Esophagus squamous epithelium (tissue), 5 donors: ENCODE data around the gene CIRBP. TPM values are rescaled to one million over a fixed set of nuclear protein-coding genes. Genes with fewer than 3 reads are reported as not detected.

Experiments used
- DNase-seq: peaks from one replicate; lab custom pipeline; 2025; lab: John Stamatoyannopoulos, UW
- H3K27ac ChIP-seq, 4 donors: fragments of 200-600 bp; sonication (generic); one replicate each; pipeline ENCODE4 v1.5.1; 2016 to 2019; ENCODE audit warnings: mild to moderate bottlenecking in 1 of 4
- H3K27me3 ChIP-seq, 4 donors: fragments of 200-600 bp; sonication (generic); 1 replicate in 3 of 4; 2 replicates in 1 of 4; pipeline versions ENCODE4 v1.5.1 to v1.6.0; 2017 to 2021; ENCODE audit warnings: antibody characterized with exemption in 1 of 4
- H3K36me3 ChIP-seq, 3 donors: fragments of 200-600 bp; sonication (generic); one replicate each; pipeline ENCODE4 v1.5.1; 2016 to 2019
- H3K4me1 ChIP-seq, 3 donors: fragments of 200-600 bp; sonication (generic); one replicate each; pipeline ENCODE4 v1.5.1; 2017 to 2019
- H3K4me3 ChIP-seq, 4 donors: fragments of 200-600 bp; sonication (generic); 1 replicate in 3 of 4; 2 replicates in 1 of 4; pipeline ENCODE4 v1.5.1; 2016 to 2019; ENCODE audit warnings: mild to moderate bottlenecking in 2 of 4, moderate library complexity in 1 of 4
- H3K9me3 ChIP-seq, 3 donors: fragments of 200-600 bp; sonication (generic); one replicate each; pipeline ENCODE4 v1.5.1; 2016 to 2019
- CTCF ChIP-seq, 6 experiments: fragments of 450-650 bp in 4 of 6; fragments of 200-600 bp in 2 of 6; sonication (generic) in 2 of 6; IDR thresholded peaks; one replicate each; pipeline ENCODE4 v1.5.1; 2016 to 2019; ENCODE audit warnings: antibody characterized with exemption in 6 of 6, mild to moderate bottlenecking in 4 of 6, moderate library complexity in 4 of 6
- POLR2A ChIP-seq, 4 donors: fragments of 450-650 bp; IDR thresholded peaks; one replicate each; pipeline ENCODE4 v1.6.1; 2017; ENCODE audit warnings: antibody characterized with exemption in 4 of 4, mild to moderate bottlenecking in 4 of 4, moderate library complexity in 3 of 4
- WGBS, 2 donors: methylation state at CpG; one replicate each; pipeline ENCODE4 v1.1.5; 2018; 5-methylcytosine and 5-hydroxymethylcytosine counted together
- intact Hi-C: fragments of 100-400 bp; cut with DNase I; formaldehyde crosslinking; loops from one replicate; pipeline ENCODE4 v1.15.0; 2022
- total RNA-seq, 4 donors: library from RNA; depleted of rRNA; stranded (reverse); fragments of >200 nt; gene quantifications; one replicate each; pipeline ENCODE4 v1.1.0, GENCODE V29; 2016
- donor health status: DM: yes; HTN: yes; CAD: no.

The CIRBP gene
- total RNA-seq, 4 donors from 2014 or later = 116 to 415 (median 238) TPM

- no peaks in the 10 kb centered on the region for H3K36me3 ChIP-seq
- TF ChIP-seq CTCF (IDR thresholded peaks at IDR 0.05) = no peak
- no peak for TF ChIP-seq POLR2A (IDR thresholded peaks at IDR 0.05)
- no peak for DNase-seq
- no peak overlapping the region for H3K4me3 ChIP-seq
- peaks cover 0 to 7% (median 6%) of the 10 kb centered on the region in 3 donors for H3K4me1 ChIP-seq
- 51 to 58% methylated on average over 11 of the region's 11 CpGs for WGBS, 2 donors
- H3K9me3 ChIP-seq = no peaks in the 10 kb centered on the region
- H3K27me3 ChIP-seq = peaks cover 0 to 49% (median 0%) of the 10 kb centered on the region in 4 donors
- H3K27ac ChIP-seq = no peak overlapping the region
- intact Hi-C loops = no loop called here
Observed at GRCh38 chr19:1308718-1309117, 39.6 kb downstream of the CIRBP start.

- peaks cover 0 to 64% (median 0%) of the 10 kb centered on the region in 4 donors for H3K27me3 ChIP-seq
- WGBS, 2 donors = 51 to 61% methylated on average over 11 to 18 of the region's 28 CpGs
- intact Hi-C loops = no loop called here
- DNase-seq = no peak
- no peaks in the 10 kb centered on the region for H3K9me3 ChIP-seq
- no peak overlapping the region for H3K4me3 ChIP-seq
- no peak overlapping the region for H3K27ac ChIP-seq
- TF ChIP-seq CTCF (IDR thresholded peaks at IDR 0.05) = no peak
- no peak for TF ChIP-seq POLR2A (IDR thresholded peaks at IDR 0.05)
- no peaks in the 10 kb centered on the region for H3K36me3 ChIP-seq
- peaks cover 0 to 22% (median 13%) of the 10 kb centered on the region in 3 donors for H3K4me1 ChIP-seq
Observed at GRCh38 chr19:1309977-1310852, 41.1 kb downstream of the CIRBP start.

GRCh38 chr19:1310853-1311180 lies 41.7 kb downstream of the CIRBP start:
- TF ChIP-seq CTCF (IDR thresholded peaks at IDR 0.05) (no peak), POLR2A (IDR thresholded peaks at IDR 0.05) (no peak)
- Histone ChIP-seq H3K27ac (no peak overlapping the region), H3K4me1 (peaks cover 4 to 28% (median 15%) of the 10 kb centered on the region in 3 donors), H3K27me3 (peaks cover 0 to 70% (median under 1%) of the 10 kb centered on the region in 4 donors), H3K4me3 (no peak overlapping the region), H3K36me3 (no peaks in the 10 kb centered on the region), H3K9me3 (no peaks in the 10 kb centered on the region)
- no peak for DNase-seq
- WGBS, 2 donors = 79 to 92% methylated on average over 7 to 9 of the region's 18 CpGs
- intact Hi-C loops = no loop called here

- H3K4me1 ChIP-seq = peaks cover 8 to 31% (median 18%) of the 10 kb centered on the region in 3 donors
- intact Hi-C loops = no loop called here
- no peaks in the 10 kb centered on the region for H3K36me3 ChIP-seq
- H3K9me3 ChIP-seq = no peaks in the 10 kb centered on the region
- no peak for DNase-seq
- no peak overlapping the region for H3K27ac ChIP-seq
- no peak overlapping the region for H3K4me3 ChIP-seq
- no peak for TF ChIP-seq POLR2A (IDR thresholded peaks at IDR 0.05)
- no peak for TF ChIP-seq CTCF (IDR thresholded peaks at IDR 0.05)
- H3K27me3 ChIP-seq = peaks cover 0 to 78% (median 5%) of the 10 kb centered on the region in 4 donors
- WGBS, 2 donors = 40 to 45% methylated on average over 1 to 2 of the region's 21 CpGs
Observed at GRCh38 chr19:1311543-1312091, 42.5 kb downstream of the CIRBP start.
